Measurements from ENCODE around the gene NR3C1.

Gene NR3C1

DNA sequence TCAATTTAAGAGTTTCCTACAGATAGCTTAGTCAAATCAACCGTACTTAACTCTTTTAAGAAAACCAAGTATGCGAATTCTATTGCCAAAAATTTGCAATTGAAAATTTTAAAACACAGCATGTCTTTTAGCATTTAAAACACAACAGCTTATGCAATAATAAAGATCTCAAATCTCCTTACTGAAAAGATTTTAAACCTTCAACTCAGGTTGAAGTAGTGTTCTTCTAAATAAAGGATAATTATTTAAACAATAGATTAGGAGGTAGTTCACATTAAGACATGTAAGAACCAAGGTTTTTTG lies 5.5 kb downstream of the NR3C1 start:
- no peak for DNase-seq

DNA sequence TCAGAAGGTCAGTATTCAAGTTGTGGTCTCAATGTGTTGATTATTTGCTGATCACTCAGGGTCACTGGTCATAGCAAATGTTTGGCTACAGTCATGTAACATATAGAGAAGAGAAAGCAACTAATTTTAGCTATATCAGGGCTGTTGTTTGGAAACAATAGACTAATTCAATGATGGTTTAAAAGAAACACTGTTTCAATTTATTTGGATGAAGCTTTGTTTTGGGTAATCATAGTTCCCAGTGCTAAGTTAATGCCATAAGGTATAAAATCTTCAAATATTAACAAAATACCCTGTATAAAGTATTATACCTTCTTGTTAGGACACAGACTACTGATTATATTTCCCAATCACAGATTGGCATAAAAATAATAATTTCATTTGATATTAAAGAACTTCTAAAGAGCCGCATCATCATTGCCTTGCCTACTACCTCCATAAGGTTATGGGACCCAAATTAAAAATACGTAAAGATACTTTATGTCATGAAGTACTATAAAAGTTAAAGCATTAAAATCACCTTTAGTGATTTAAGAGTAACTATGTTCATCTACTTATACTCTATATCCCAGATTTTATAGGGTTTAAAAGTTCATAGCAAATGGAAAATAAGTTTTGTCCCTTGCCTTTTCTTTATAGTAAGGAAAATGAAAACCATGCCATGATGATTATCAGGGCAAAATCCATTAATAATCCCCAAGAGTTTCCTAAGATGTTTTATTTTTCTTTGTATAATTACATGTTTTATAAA lies 6.0 kb downstream of the NR3C1 start:
- DNase-seq, result no peak

DNA sequence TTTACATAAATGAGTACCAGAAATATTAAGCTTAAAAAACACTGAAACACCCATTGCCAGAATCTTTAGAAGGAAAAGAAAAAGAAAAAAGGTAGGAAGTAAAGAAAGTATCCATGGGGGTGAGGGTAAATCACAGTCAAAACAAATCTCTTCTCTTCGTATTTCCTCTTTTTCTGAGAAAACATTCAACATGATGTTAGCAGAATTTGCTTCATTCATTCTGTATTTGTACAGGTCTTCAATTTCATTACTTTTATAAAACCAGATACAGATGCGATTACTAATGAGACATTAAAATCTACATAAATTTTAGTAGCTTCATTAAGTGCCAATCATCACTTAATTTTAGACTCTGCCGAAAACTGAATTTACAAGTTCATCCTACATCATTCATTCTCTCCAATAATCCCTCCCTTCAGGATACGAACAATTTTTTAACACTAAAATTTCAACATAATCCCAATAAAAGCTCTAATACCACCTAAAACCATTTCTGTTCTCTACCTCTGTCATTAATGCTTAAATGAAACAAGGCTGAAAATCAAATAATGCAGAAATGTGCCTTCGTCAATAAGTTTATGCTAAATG lies 7.0 kb downstream of the NR3C1 start:
- DNase-seq, result no peak

GRCh38 chr5:143395638-143396352 lies 7.7 kb downstream of the NR3C1 start:
- no peak for DNase-seq

- no peak for DNase-seq
Measured at GRCh38 chr5:143393524-143393923, 10.0 kb downstream of the NR3C1 start.

- DNase-seq, result no peak
Measured at GRCh38 chr5:143390941-143391340, 12.5 kb downstream of the NR3C1 start.

- no peak for DNase-seq
Measured at GRCh38 chr5:143390258-143390657, 13.2 kb downstream of the NR3C1 start.

- no peak for DNase-seq
Measured at GRCh38 chr5:143386725-143387124, 16.8 kb downstream of the NR3C1 start.

GRCh38 chr5:143384865-143385657 lies 18.4 kb downstream of the NR3C1 start:
- no peak for DNase-seq

- DNase-seq, result no peak
Measured at GRCh38 chr5:143383988-143384387, 19.5 kb downstream of the NR3C1 start.

DNA sequence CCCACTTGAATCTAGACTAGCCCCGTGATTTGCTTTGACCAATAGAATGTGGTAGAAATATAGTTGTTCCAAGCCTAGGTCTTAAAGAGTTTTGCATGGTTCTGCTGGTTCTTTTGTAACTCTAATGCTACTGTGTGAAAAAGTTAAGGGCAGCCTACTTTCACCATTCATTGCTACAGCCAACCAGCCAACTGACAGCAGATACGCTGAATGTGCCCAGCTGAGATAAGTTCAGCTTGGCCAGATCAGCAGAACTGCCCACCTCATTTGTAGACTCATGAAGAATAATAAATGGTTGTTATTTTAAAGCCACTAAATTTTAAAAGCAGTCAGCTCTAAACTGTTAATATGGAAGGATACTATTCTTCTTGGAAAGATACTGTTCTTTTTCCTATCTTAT lies 23.9 kb downstream of the NR3C1 start:
- no peak for DNase-seq

- DNase-seq, result no peak
Measured at GRCh38 chr5:143376911-143377813, 26.3 kb downstream of the NR3C1 start.

DNA sequence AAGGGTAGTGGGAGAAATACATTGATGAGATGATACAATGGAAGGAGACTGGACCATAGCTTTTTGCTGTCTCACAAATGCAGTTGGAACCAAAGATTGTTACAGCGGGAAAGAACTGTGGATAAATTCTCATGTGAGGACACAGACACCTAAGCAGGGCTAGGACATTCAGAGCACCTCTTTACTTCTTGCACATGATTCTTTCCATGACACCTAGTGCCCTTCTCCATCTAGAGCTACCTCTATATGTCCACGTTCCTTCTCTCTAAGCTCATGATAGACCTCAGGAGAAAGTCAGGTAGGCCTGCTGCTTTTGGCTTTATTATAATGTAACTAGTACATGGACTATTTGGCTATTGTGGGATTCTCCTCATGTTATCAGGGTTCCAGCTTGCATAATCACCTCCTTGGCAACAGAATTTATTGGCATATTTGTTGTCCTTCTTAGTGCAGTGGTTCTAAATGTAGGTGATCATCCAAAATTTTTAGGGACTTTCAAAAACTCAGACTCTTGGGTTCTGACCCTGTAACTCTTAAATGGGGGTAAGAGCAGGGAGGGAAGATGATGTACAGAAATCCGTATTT lies 27.2 kb downstream of the NR3C1 start:
- DNase-seq, result no peak

- DNase-seq, result no peak
Measured at GRCh38 chr5:143374496-143375217, 28.8 kb downstream of the NR3C1 start.

GRCh38 chr5:143373076-143373475 lies 30.4 kb downstream of the NR3C1 start:
- DNase-seq, result no peak

GRCh38 chr5:143372187-143372829 lies 31.2 kb downstream of the NR3C1 start:
- DNase-seq, result no peak

DNA sequence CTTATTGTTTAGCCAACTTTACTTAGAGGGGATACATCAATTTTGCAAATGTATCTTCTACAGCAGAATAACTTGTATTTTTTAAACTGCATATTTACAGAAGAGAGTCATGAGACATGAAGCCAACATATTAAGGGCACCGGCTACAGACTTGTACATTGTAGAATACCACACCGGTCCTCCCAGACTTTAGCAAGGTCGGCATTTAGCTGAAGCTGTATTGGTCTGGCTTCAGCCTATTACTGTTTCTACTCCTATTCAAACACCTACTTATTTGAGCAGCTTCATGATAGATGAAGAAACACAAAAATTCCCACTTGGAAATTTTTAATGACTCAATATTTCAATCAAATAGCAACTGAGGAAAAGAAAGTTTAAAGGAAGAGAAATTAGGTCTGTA lies 33.0 kb downstream of the NR3C1 start:
- DNase-seq, result no peak

DNA sequence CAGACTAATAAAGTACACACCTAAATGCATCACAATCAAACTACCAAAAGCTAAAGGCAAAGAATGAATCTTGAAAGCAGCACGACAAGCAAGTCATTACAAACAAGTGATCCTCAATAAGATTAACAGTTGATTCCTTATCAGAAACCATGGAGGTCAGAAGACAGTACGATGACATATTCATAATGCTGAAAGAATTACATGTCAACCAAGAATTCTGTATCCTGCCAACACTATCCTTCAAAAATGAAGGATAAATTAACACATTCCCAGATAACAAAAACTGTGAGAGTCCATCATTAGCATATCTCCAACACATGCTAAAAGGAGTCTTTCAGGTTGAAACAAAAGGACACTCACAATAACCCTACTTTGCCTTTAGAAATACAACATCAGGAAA lies 39.4 kb downstream of the NR3C1 start:
- DNase-seq, result no peak

GRCh38 chr5:143362664-143363227 lies 40.7 kb downstream of the NR3C1 start:
- DNase-seq, result no peak

DNA sequence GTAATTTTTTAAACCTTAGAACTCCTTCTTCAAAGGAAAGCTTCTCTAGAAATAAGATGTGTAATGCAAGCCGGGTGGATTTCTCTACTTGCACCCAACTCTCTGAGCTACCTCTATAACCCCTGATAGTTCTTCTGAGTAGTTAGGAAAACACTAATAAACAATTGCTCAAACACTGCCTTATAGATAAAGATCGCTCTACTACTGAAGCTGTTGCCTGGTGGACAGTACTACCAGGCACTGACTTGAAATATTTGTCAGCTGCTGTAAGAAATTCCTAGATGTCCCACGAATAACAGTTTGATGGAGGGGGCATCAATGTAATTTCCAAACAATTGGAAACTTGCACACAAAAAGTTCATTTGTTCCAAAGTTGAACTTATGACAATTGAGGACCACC lies 42.0 kb downstream of the NR3C1 start:
- DNase-seq, result no peak

DNA sequence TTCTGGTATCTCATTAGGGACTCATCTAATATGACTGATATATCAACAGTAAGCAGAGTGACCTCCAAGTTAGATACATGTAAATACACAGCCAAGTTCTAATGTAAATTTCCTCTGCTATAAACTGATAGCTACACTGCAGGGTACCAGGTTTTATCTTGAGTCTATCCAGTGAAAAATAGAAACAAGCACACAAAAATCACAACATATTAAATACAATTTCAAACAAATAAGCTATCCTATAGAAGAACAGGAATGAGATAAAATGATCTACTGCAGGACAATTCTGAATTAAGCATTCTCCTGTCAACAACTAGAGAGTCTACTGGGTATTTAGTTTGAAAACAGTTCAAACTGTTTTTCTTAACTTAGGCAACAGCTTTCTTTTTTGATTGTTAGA lies 42.7 kb downstream of the NR3C1 start:
- DNase-seq, result no peak

Measured in activated T-cell treated with anti-CD3 and anti-CD28 coated beads for 4 hours (primary cell).